ENCODE data around the gene SC5D. TPM values are rescaled to one million over a fixed set of nuclear protein-coding genes. Genes with fewer than 3 reads are reported as not detected.

Gene SC5D
- total RNA-seq, 2 experiments from 2014 or later = 16.3 to 22.7 TPM

GRCh38 chr11:121341609-121342008 lies 49.0 kb downstream of the SC5D start:
- Mint-ChIP-seq H3K27me3 (peaks cover 16% of the 10 kb centered on the region), H3K4me3 (no peak overlapping the region), H3K27ac (no peak overlapping the region), H3K4me1 (peaks cover 26% of the 10 kb centered on the region), H3K36me3 (no peaks in the 10 kb centered on the region), H3K9me3 (ENCODE audit: low read depth) (no peaks in the 10 kb centered on the region)
- DNase-seq = no peak
- no peak for ATAC-seq
- CTCF ChIA-PET = no interaction called here

GRCh38 chr11:121344824-121345223 lies 52.3 kb downstream of the SC5D start:
- Mint-ChIP-seq H3K4me1 (peaks cover 11% of the 10 kb centered on the region), H3K27ac (no peak overlapping the region), H3K36me3 (no peaks in the 10 kb centered on the region), H3K4me3 (no peak overlapping the region), H3K9me3 (ENCODE audit: low read depth) (no peaks in the 10 kb centered on the region), H3K27me3 (peaks cover 17% of the 10 kb centered on the region)
- no peak for ATAC-seq
- no peak for DNase-seq
- CTCF ChIA-PET = no interaction called here

- DNase-seq = no peak
- no peaks in the 10 kb centered on the region for H3K4me1 Mint-ChIP-seq
- no peak overlapping the region for H3K4me3 Mint-ChIP-seq
- ATAC-seq = no peak
- H3K36me3 Mint-ChIP-seq = no peaks in the 10 kb centered on the region
- CTCF ChIA-PET = interaction anchor here (0.9 kb wide), 1 partner anchor 230 kb away, joined by 3 read pairs; no protein-coding TSS in a partner anchor
- peaks cover 11% of the 10 kb centered on the region for H3K27me3 Mint-ChIP-seq
- H3K27ac Mint-ChIP-seq = no peak overlapping the region
- H3K9me3 Mint-ChIP-seq (ENCODE audit: low read depth) = no peaks in the 10 kb centered on the region
These were observed 54.5 kb downstream of the SC5D start for GRCh38 chr11:121347094-121347493.

- Mint-ChIP-seq H3K27me3 (peaks cover 11% of the 10 kb centered on the region), H3K4me1 (no peaks in the 10 kb centered on the region), H3K36me3 (no peaks in the 10 kb centered on the region), H3K9me3 (ENCODE audit: low read depth) (no peaks in the 10 kb centered on the region), H3K27ac (no peak overlapping the region), H3K4me3 (no peak overlapping the region)
- DNase-seq (no peak), ATAC-seq (no peak)
- CTCF ChIA-PET = interaction anchor here (0.9 kb wide), 1 partner anchor 229 kb away, joined by 3 read pairs; no protein-coding TSS in a partner anchor
These were observed 55.2 kb downstream of the SC5D start for GRCh38 chr11:121347813-121348212.

- no peaks in the 10 kb centered on the region for H3K4me1 Mint-ChIP-seq
- H3K27ac Mint-ChIP-seq = no peak overlapping the region
- CTCF ChIA-PET = no interaction called here
- H3K36me3 Mint-ChIP-seq = no peaks in the 10 kb centered on the region
- DNase-seq = no peak
- no peaks in the 10 kb centered on the region for H3K9me3 Mint-ChIP-seq (ENCODE audit: low read depth)
- no peak for ATAC-seq
- H3K27me3 Mint-ChIP-seq = peaks cover 14% of the 10 kb centered on the region
- no peak overlapping the region for H3K4me3 Mint-ChIP-seq
These were observed 55.8 kb downstream of the SC5D start for GRCh38 chr11:121348220-121348875.

- no peaks in the 10 kb centered on the region for H3K4me1 Mint-ChIP-seq
- ATAC-seq (no peak), DNase-seq (no peak)
- peaks cover 12% of the 10 kb centered on the region for H3K27me3 Mint-ChIP-seq
- H3K36me3 Mint-ChIP-seq = no peaks in the 10 kb centered on the region
- no peak overlapping the region for H3K4me3 Mint-ChIP-seq
- no peaks in the 10 kb centered on the region for H3K9me3 Mint-ChIP-seq (ENCODE audit: low read depth)
- CTCF ChIA-PET = no interaction called here
- no peak overlapping the region for H3K27ac Mint-ChIP-seq
These were observed 57.2 kb downstream of the SC5D start for GRCh38 chr11:121349790-121350189.

- CTCF ChIA-PET = no interaction called here
- H3K9me3 Mint-ChIP-seq (ENCODE audit: low read depth) = no peaks in the 10 kb centered on the region
- H3K4me1 Mint-ChIP-seq = no peaks in the 10 kb centered on the region
- no peak overlapping the region for H3K27ac Mint-ChIP-seq
- no peak overlapping the region for H3K4me3 Mint-ChIP-seq
- H3K36me3 Mint-ChIP-seq = no peaks in the 10 kb centered on the region
- no peak for ATAC-seq
- DNase-seq = no peak
- peaks cover 10% of the 10 kb centered on the region for H3K27me3 Mint-ChIP-seq
These were observed 57.9 kb downstream of the SC5D start for GRCh38 chr11:121350314-121351082.

- ATAC-seq (no peak), DNase-seq (no peak)
- Mint-ChIP-seq H3K4me3 (no peak overlapping the region), H3K36me3 (no peaks in the 10 kb centered on the region), H3K9me3 (ENCODE audit: low read depth) (no peaks in the 10 kb centered on the region), H3K27me3 (peaks cover 10% of the 10 kb centered on the region), H3K27ac (no peak overlapping the region), H3K4me1 (no peaks in the 10 kb centered on the region)
- CTCF ChIA-PET = no interaction called here
These were observed 58.6 kb downstream of the SC5D start for GRCh38 chr11:121351083-121351630.

- CTCF ChIA-PET = no interaction called here
- Mint-ChIP-seq H3K27ac (no peak overlapping the region), H3K27me3 (peaks cover 7% of the 10 kb centered on the region), H3K4me1 (no peaks in the 10 kb centered on the region), H3K4me3 (no peak overlapping the region), H3K9me3 (ENCODE audit: low read depth) (no peaks in the 10 kb centered on the region), H3K36me3 (no peaks in the 10 kb centered on the region)
- ATAC-seq = no peak
- no peak for DNase-seq
These were observed 59.8 kb downstream of the SC5D start for GRCh38 chr11:121352251-121352891.

GRCh38 chr11:121354192-121354591 lies 61.6 kb downstream of the SC5D start:
- H3K36me3 Mint-ChIP-seq = no peaks in the 10 kb centered on the region
- H3K27me3 Mint-ChIP-seq = peaks cover 10% of the 10 kb centered on the region
- H3K27ac Mint-ChIP-seq = no peak overlapping the region
- H3K4me3 Mint-ChIP-seq = no peak overlapping the region
- H3K9me3 Mint-ChIP-seq (ENCODE audit: low read depth) = no peaks in the 10 kb centered on the region
- no peaks in the 10 kb centered on the region for H3K4me1 Mint-ChIP-seq
- DNase-seq = no peak
- CTCF ChIA-PET = interaction anchor here (1.5 kb wide), 1 partner anchor 159 kb away, joined by 3 read pairs; no protein-coding TSS in a partner anchor
- ATAC-seq = no peak

GRCh38 chr11:121356357-121356756 lies 63.8 kb downstream of the SC5D start:
- no peak overlapping the region for H3K27ac Mint-ChIP-seq
- no peak overlapping the region for H3K4me3 Mint-ChIP-seq
- no peaks in the 10 kb centered on the region for H3K9me3 Mint-ChIP-seq (ENCODE audit: low read depth)
- CTCF ChIA-PET = interaction anchor here (1.0 kb wide), 1 partner anchor 12 kb away, joined by 3 read pairs; no protein-coding TSS in a partner anchor
- H3K27me3 Mint-ChIP-seq = peaks cover 7% of the 10 kb centered on the region
- no peak for ATAC-seq
- no peak for DNase-seq
- no peaks in the 10 kb centered on the region for H3K36me3 Mint-ChIP-seq
- H3K4me1 Mint-ChIP-seq = no peaks in the 10 kb centered on the region

Measured in activated CD8-positive, alpha-beta memory T cell treated with anti-CD3 and anti-CD28 coated beads, Interleukin-2, amount 10 ng/mL, durations not matched to agents 7 days and 5 days (primary cell).